Measurements from ENCODE around the gene PLXNB3.
"Not testable (repeated sequence)": the region's sequence is repeated elsewhere in the genome, so short reads cannot be mapped to it uniquely, and the experiment has no call there.

PLXNB3 gene

GRCh38 chrX:153742796-153743467, 21.1 kb upstream of the PLXNB3 start:
- WGBS (ENCODE audit: insufficient coverage, insufficient read length): no CpG with 5 or more reads among the region's 32 CpGs
- H3K27ac ChIP-seq (ENCODE audit: low read length): not testable (repeated sequence)

GRCh38 chrX:153743468-153744209, 20.4 kb upstream of the PLXNB3 start:
- not testable (repeated sequence) for H3K9me3 ChIP-seq (ENCODE audit: control insufficient read depth, insufficient read depth, low read length); H3K27ac ChIP-seq (ENCODE audit: low read length); DNase-seq (ENCODE audit: low read depth, low spot score); H3K4me1 ChIP-seq (ENCODE audit: control insufficient read depth, insufficient read depth, low read length); H3K36me3 ChIP-seq (ENCODE audit: control insufficient read depth, insufficient read depth, low read length); H3K27me3 ChIP-seq (ENCODE audit: control insufficient read depth, insufficient read depth, low read length)
- peak overlapping the region; percentile 42; the same call in 1 of the 2 replicates for H3K4me3 ChIP-seq (ENCODE audit: low read length)
- no CpG with 5 or more reads among the region's 35 CpGs for WGBS (ENCODE audit: insufficient coverage, insufficient read length)

More at GRCh38 chrX:153742796-153743467, 21.1 kb upstream of the PLXNB3 start:
- not testable (repeated sequence) for H3K4me1 ChIP-seq (ENCODE audit: control insufficient read depth, insufficient read depth, low read length); H3K27me3 ChIP-seq (ENCODE audit: control insufficient read depth, insufficient read depth, low read length); H3K36me3 ChIP-seq (ENCODE audit: control insufficient read depth, insufficient read depth, low read length); H3K4me3 ChIP-seq (ENCODE audit: low read length); DNase-seq (ENCODE audit: low read depth, low spot score); H3K9me3 ChIP-seq (ENCODE audit: control insufficient read depth, insufficient read depth, low read length)

- peak overlapping the region; percentile 42; the same call in 1 of the 2 replicates for H3K4me3 ChIP-seq (ENCODE audit: low read length)
- no CpG with 5 or more reads among the region's 38 CpGs for WGBS (ENCODE audit: insufficient coverage, insufficient read length)
- no peak overlapping the region for H3K27ac ChIP-seq (ENCODE audit: low read length)
- no peaks in the 10 kb centered on the region for H3K9me3 ChIP-seq (ENCODE audit: control insufficient read depth, insufficient read depth, low read length)
- H3K36me3 ChIP-seq (ENCODE audit: control insufficient read depth, insufficient read depth, low read length): no peaks in the 10 kb centered on the region
- no peaks in the 10 kb centered on the region for H3K27me3 ChIP-seq (ENCODE audit: control insufficient read depth, insufficient read depth, low read length)
- H3K4me1 ChIP-seq (ENCODE audit: control insufficient read depth, insufficient read depth, low read length): peaks cover 5% of the 10 kb centered on the region
- no peak for DNase-seq (ENCODE audit: low read depth, low spot score)
Measured at GRCh38 chrX:153744210-153745066, 19.6 kb upstream of the PLXNB3 start.

GRCh38 chrX:153745067-153745433, 19.0 kb upstream of the PLXNB3 start:
- not testable (repeated sequence) for DNase-seq (ENCODE audit: low read depth, low spot score); H3K4me1 ChIP-seq (ENCODE audit: control insufficient read depth, insufficient read depth, low read length); H3K27ac ChIP-seq (ENCODE audit: low read length); H3K4me3 ChIP-seq (ENCODE audit: low read length); H3K36me3 ChIP-seq (ENCODE audit: control insufficient read depth, insufficient read depth, low read length); H3K27me3 ChIP-seq (ENCODE audit: control insufficient read depth, insufficient read depth, low read length); H3K9me3 ChIP-seq (ENCODE audit: control insufficient read depth, insufficient read depth, low read length)
- no CpG with 5 or more reads among the region's 12 CpGs for whole genome bisulfite sequencing (ENCODE audit: insufficient coverage, insufficient read length)

GRCh38 chrX:153746359-153746758, 17.7 kb upstream of the PLXNB3 start:
- H3K4me3 ChIP-seq (ENCODE audit: low read length): no peak overlapping the region
- H3K9me3 ChIP-seq (ENCODE audit: control insufficient read depth, insufficient read depth, low read length): no peaks in the 10 kb centered on the region
- DNase-seq (ENCODE audit: low read depth, low spot score): no peak
- H3K4me1 ChIP-seq (ENCODE audit: control insufficient read depth, insufficient read depth, low read length): peaks cover 5% of the 10 kb centered on the region
- no peaks in the 10 kb centered on the region for H3K36me3 ChIP-seq (ENCODE audit: control insufficient read depth, insufficient read depth, low read length)
- 100% methylated on average over 2 of the region's 3 CpGs for WGBS (ENCODE audit: insufficient coverage, insufficient read length)
- no peak overlapping the region for H3K27ac ChIP-seq (ENCODE audit: low read length)
- no peaks in the 10 kb centered on the region for H3K27me3 ChIP-seq (ENCODE audit: control insufficient read depth, insufficient read depth, low read length)

GRCh38 chrX:153746991-153747390, 17.1 kb upstream of the PLXNB3 start:
- no CpG with 5 or more reads among the region's 6 CpGs for WGBS (ENCODE audit: insufficient coverage, insufficient read length)
- not testable (repeated sequence) for H3K4me3 ChIP-seq (ENCODE audit: low read length); H3K4me1 ChIP-seq (ENCODE audit: control insufficient read depth, insufficient read depth, low read length); H3K9me3 ChIP-seq (ENCODE audit: control insufficient read depth, insufficient read depth, low read length); H3K27ac ChIP-seq (ENCODE audit: low read length); DNase-seq (ENCODE audit: low read depth, low spot score); H3K27me3 ChIP-seq (ENCODE audit: control insufficient read depth, insufficient read depth, low read length); H3K36me3 ChIP-seq (ENCODE audit: control insufficient read depth, insufficient read depth, low read length)

GRCh38 chrX:153749017-153749416, 15.0 kb upstream of the PLXNB3 start:
- WGBS (ENCODE audit: insufficient coverage, insufficient read length): no CpG with 5 or more reads among the region's 7 CpGs
- H3K36me3 ChIP-seq (ENCODE audit: control insufficient read depth, insufficient read depth, low read length); H3K27ac ChIP-seq (ENCODE audit: low read length); H3K27me3 ChIP-seq (ENCODE audit: control insufficient read depth, insufficient read depth, low read length); DNase-seq (ENCODE audit: low read depth, low spot score); H3K4me1 ChIP-seq (ENCODE audit: control insufficient read depth, insufficient read depth, low read length); H3K9me3 ChIP-seq (ENCODE audit: control insufficient read depth, insufficient read depth, low read length); H3K4me3 ChIP-seq (ENCODE audit: low read length): not testable (repeated sequence)

- H3K9me3 ChIP-seq (ENCODE audit: control insufficient read depth, insufficient read depth, low read length): no peaks in the 10 kb centered on the region
- no peak for DNase-seq (ENCODE audit: low read depth, low spot score)
- H3K27me3 ChIP-seq (ENCODE audit: control insufficient read depth, insufficient read depth, low read length): no peaks in the 10 kb centered on the region
- H3K4me3 ChIP-seq (ENCODE audit: low read length): no peak overlapping the region
- no peaks in the 10 kb centered on the region for H3K4me1 ChIP-seq (ENCODE audit: control insufficient read depth, insufficient read depth, low read length)
- no CpG with 5 or more reads among the region's 12 CpGs for WGBS (ENCODE audit: insufficient coverage, insufficient read length)
- H3K27ac ChIP-seq (ENCODE audit: low read length): no peak overlapping the region
- no peaks in the 10 kb centered on the region for H3K36me3 ChIP-seq (ENCODE audit: control insufficient read depth, insufficient read depth, low read length)
Measured at GRCh38 chrX:153750127-153750774, 13.8 kb upstream of the PLXNB3 start.

- Histone ChIP-seq H3K9me3 (ENCODE audit: control insufficient read depth, insufficient read depth, low read length) (no peaks in the 10 kb centered on the region), H3K4me3 (ENCODE audit: low read length) (no peak overlapping the region), H3K27me3 (ENCODE audit: control insufficient read depth, insufficient read depth, low read length) (no peaks in the 10 kb centered on the region), H3K27ac (ENCODE audit: low read length) (no peak overlapping the region), H3K36me3 (ENCODE audit: control insufficient read depth, insufficient read depth, low read length) (no peaks in the 10 kb centered on the region), H3K4me1 (ENCODE audit: control insufficient read depth, insufficient read depth, low read length) (no peaks in the 10 kb centered on the region)
- no CpG with 5 or more reads among the region's 1 CpG for WGBS (ENCODE audit: insufficient coverage, insufficient read length)
- no peak for DNase-seq (ENCODE audit: low read depth, low spot score)
Measured at GRCh38 chrX:153755136-153755535, 8.9 kb upstream of the PLXNB3 start.

GRCh38 chrX:153761863-153762262, 2.2 kb upstream of the PLXNB3 start:
- WGBS (ENCODE audit: insufficient coverage, insufficient read length): no CpG with 5 or more reads among the region's 15 CpGs
- DNase-seq (ENCODE audit: low read depth, low spot score): no peak
- H3K36me3 ChIP-seq (ENCODE audit: control insufficient read depth, insufficient read depth, low read length): no peaks in the 10 kb centered on the region
- no peak overlapping the region for H3K27ac ChIP-seq (ENCODE audit: low read length)
- H3K4me3 ChIP-seq (ENCODE audit: low read length): no peak overlapping the region
- H3K27me3 ChIP-seq (ENCODE audit: control insufficient read depth, insufficient read depth, low read length): no peaks in the 10 kb centered on the region
- no peaks in the 10 kb centered on the region for H3K9me3 ChIP-seq (ENCODE audit: control insufficient read depth, insufficient read depth, low read length)
- no peaks in the 10 kb centered on the region; the same call in 1 of the 2 replicates for H3K4me1 ChIP-seq (ENCODE audit: control insufficient read depth, insufficient read depth, low read length)

Measured in iPS DF 6.9 (cell line).